ENCODE data around the gene VWA2.

The VWA2 gene

GRCh38 chr10:114285961-114286441 lies 46.9 kb downstream of the VWA2 start:
- TF ChIP-seq FOXK2 (IDR thresholded peaks at IDR 0.05) = no peak
- TF ChIP-seq TARDBP (IDR thresholded peaks at IDR 0.05) = no peak
- no peak for TF ChIP-seq CTBP1 (IDR thresholded peaks at IDR 0.05; ENCODE audit: borderline replicate concordance)
- CTCF ChIA-PET = interaction anchor here (0.6 kb wide), 1 partner anchor 331 kb away, joined by 3 read pairs; no protein-coding TSS in a partner anchor
- POLR2A ChIA-PET = no interaction called here
- no peak for DNase-seq (ENCODE audit: extremely low spot score)

GRCh38 chr10:114286921-114287320 lies 47.9 kb downstream of the VWA2 start:
- TF ChIP-seq FOXM1 (IDR thresholded peaks at IDR 0.05; ENCODE audit: borderline replicate concordance) = no peak
- no peak for TF ChIP-seq PKNOX1 (IDR thresholded peaks at IDR 0.05)
- no peak for TF ChIP-seq L3MBTL2 (conservative IDR thresholded peaks at IDR 0.05)
- no peak for TF ChIP-seq NFRKB (IDR thresholded peaks at IDR 0.05)
- no peak for TF ChIP-seq ZNF384 (IDR thresholded peaks at IDR 0.05)
- no peak for TF ChIP-seq HDGF (IDR thresholded peaks at IDR 0.05; ENCODE audit: borderline replicate concordance)
- no peak for TF ChIP-seq TARDBP (IDR thresholded peaks at IDR 0.05)
- TF ChIP-seq ELF4 (IDR thresholded peaks at IDR 0.05) = no peak
- TF ChIP-seq BHLHE40 (IDR thresholded peaks at IDR 0.05; ENCODE audit: borderline replicate concordance) = no peak
- TF ChIP-seq LEF1 (IDR thresholded peaks at IDR 0.05; ENCODE audit: borderline replicate concordance) = no peak
- TF ChIP-seq FOXK2 (IDR thresholded peaks at IDR 0.05) = no peak
- TF ChIP-seq CTBP1 (IDR thresholded peaks at IDR 0.05; ENCODE audit: borderline replicate concordance) = no peak
- no peak for TF ChIP-seq SUZ12 (IDR thresholded peaks at IDR 0.05)
- TF ChIP-seq ARNT (IDR thresholded peaks at IDR 0.05) = no peak
- TF ChIP-seq FOXA1 (IDR thresholded peaks at IDR 0.05) = no peak
- no peak for TF ChIP-seq SP1 (IDR thresholded peaks at IDR 0.05)
- POLR2A ChIA-PET = interaction anchor here (0.6 kb wide), 1 partner anchor 16 kb away, joined by 3 read pairs; no protein-coding TSS in a partner anchor
- CTCF ChIA-PET = interaction anchor here (1.2 kb wide), 1 partner anchor 17 kb away, joined by 3 read pairs; no protein-coding TSS in a partner anchor
- no peak for DNase-seq (ENCODE audit: extremely low spot score)

DNA sequence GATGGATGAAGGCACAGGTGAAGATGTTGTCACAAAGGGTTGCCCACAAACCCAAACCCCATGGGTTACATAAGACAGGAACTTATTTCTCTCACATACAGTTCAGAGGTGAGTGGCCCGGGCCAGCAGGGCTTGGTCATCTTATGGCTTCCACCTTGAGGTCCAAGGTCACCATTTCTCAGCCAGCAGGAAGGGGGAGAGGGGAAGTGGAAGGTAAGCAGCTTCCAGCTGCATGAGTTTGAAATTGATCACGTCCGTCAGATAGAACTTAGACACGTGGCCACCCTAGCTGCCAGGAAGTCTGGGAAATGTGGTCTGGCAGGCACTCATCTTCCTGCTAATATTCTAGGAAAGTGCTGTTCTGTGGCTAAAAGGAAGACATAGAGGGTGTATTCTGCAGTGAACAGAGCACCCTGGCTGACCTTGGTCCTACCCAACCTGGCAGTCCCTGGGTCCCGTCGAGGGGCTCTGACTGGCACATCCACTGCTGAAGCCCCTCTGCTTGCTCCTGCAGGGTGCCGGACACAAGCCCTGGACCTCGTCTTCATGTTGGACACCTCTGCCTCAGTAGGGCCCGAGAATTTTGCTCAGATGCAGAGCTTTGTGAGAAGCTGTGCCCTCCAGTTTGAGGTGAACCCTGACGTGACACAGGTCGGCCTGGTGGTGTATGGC lies 49.5 kb downstream of the VWA2 start:
- TF ChIP-seq BHLHE40 (IDR thresholded peaks at IDR 0.05; ENCODE audit: borderline replicate concordance) = no peak
- no peak for TF ChIP-seq PKNOX1 (IDR thresholded peaks at IDR 0.05)
- TF ChIP-seq ELF4 (IDR thresholded peaks at IDR 0.05) = no peak
- no peak for TF ChIP-seq ARNT (IDR thresholded peaks at IDR 0.05)
- TF ChIP-seq SUZ12 (IDR thresholded peaks at IDR 0.05) = no peak
- no peak for TF ChIP-seq L3MBTL2 (conservative IDR thresholded peaks at IDR 0.05)
- TF ChIP-seq FOXK2 (IDR thresholded peaks at IDR 0.05) = no peak
- no peak for TF ChIP-seq NFRKB (IDR thresholded peaks at IDR 0.05)
- no peak for TF ChIP-seq FOXA1 (IDR thresholded peaks at IDR 0.05)
- no peak for TF ChIP-seq ZNF384 (IDR thresholded peaks at IDR 0.05)
- POLR2A ChIA-PET = no interaction called here
- no peak for DNase-seq (ENCODE audit: extremely low spot score)
- CTCF ChIA-PET = no interaction called here

DNA sequence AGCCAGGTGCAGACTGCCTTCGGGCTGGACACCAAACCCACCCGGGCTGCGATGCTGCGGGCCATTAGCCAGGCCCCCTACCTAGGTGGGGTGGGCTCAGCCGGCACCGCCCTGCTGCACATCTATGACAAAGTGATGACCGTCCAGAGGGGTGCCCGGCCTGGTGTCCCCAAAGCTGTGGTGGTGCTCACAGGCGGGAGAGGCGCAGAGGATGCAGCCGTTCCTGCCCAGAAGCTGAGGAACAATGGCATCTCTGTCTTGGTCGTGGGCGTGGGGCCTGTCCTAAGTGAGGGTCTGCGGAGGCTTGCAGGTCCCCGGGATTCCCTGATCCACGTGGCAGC lies 50.0 kb downstream of the VWA2 start:
- ChIA-PET CTCF (no interaction called here), POLR2A (no interaction called here)
- TF ChIP-seq TARDBP (IDR thresholded peaks at IDR 0.05) = no peak
- no peak for TF ChIP-seq FOXK2 (IDR thresholded peaks at IDR 0.05)
- TF ChIP-seq ELF4 (IDR thresholded peaks at IDR 0.05) = no peak
- TF ChIP-seq LEF1 (IDR thresholded peaks at IDR 0.05; ENCODE audit: borderline replicate concordance) = no peak
- TF ChIP-seq BHLHE40 (IDR thresholded peaks at IDR 0.05; ENCODE audit: borderline replicate concordance) = no peak
- no peak for TF ChIP-seq ARNT (IDR thresholded peaks at IDR 0.05)
- TF ChIP-seq SUZ12 (IDR thresholded peaks at IDR 0.05) = no peak
- no peak for TF ChIP-seq SP1 (IDR thresholded peaks at IDR 0.05)
- no peak for TF ChIP-seq NFRKB (IDR thresholded peaks at IDR 0.05)
- TF ChIP-seq FOXA1 (IDR thresholded peaks at IDR 0.05) = no peak
- TF ChIP-seq ZNF384 (IDR thresholded peaks at IDR 0.05) = no peak
- no peak for TF ChIP-seq CTBP1 (IDR thresholded peaks at IDR 0.05; ENCODE audit: borderline replicate concordance)
- TF ChIP-seq L3MBTL2 (conservative IDR thresholded peaks at IDR 0.05) = no peak
- no peak for TF ChIP-seq FOXM1 (IDR thresholded peaks at IDR 0.05; ENCODE audit: borderline replicate concordance)
- TF ChIP-seq HDGF (IDR thresholded peaks at IDR 0.05; ENCODE audit: borderline replicate concordance) = no peak
- TF ChIP-seq PKNOX1 (IDR thresholded peaks at IDR 0.05) = no peak
- no peak for DNase-seq (ENCODE audit: extremely low spot score)

DNA sequence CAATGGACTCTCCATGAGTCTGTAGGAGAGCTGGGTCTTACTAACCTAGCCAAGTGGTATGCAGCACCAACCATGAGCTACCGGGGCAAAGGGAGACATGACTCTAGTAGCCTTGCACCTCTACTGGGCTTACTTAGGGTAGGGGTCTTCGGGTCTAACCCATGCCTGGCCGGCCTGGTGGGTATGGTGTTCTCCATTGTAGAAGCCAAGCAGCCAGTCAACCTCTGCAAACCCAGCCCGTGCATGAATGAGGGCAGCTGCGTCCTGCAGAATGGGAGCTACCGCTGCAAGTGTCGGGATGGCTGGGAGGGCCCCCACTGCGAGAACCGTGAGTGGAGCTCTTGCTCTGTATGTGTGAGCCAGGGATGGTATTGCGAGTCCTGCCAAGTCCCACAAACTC lies 51.0 kb downstream of the VWA2 start:
- CTCF ChIA-PET = interaction anchor here (1.0 to 1.5 kb wide), 3 partner anchors 9 to 14 kb away, joined by 3 to 6 read pairs (median 4); no protein-coding TSS in a partner anchor
- TF ChIP-seq FOXK2 (IDR thresholded peaks at IDR 0.05) (no peak), LEF1 (IDR thresholded peaks at IDR 0.05; ENCODE audit: borderline replicate concordance) (no peak), NFRKB (IDR thresholded peaks at IDR 0.05) (no peak), SUZ12 (IDR thresholded peaks at IDR 0.05) (no peak), HDGF (IDR thresholded peaks at IDR 0.05; ENCODE audit: borderline replicate concordance) (no peak), BHLHE40 (IDR thresholded peaks at IDR 0.05; ENCODE audit: borderline replicate concordance) (no peak), FOXM1 (IDR thresholded peaks at IDR 0.05; ENCODE audit: borderline replicate concordance) (no peak), CTBP1 (IDR thresholded peaks at IDR 0.05; ENCODE audit: borderline replicate concordance) (no peak), SP1 (IDR thresholded peaks at IDR 0.05) (no peak), TARDBP (IDR thresholded peaks at IDR 0.05) (no peak)
- DNase-seq (ENCODE audit: extremely low spot score) = no peak
- POLR2A ChIA-PET = no interaction called here

- no peak for TF ChIP-seq BHLHE40 (IDR thresholded peaks at IDR 0.05; ENCODE audit: borderline replicate concordance)
- no peak for TF ChIP-seq HDGF (IDR thresholded peaks at IDR 0.05; ENCODE audit: borderline replicate concordance)
- no peak for TF ChIP-seq L3MBTL2 (conservative IDR thresholded peaks at IDR 0.05)
- no peak for TF ChIP-seq PKNOX1 (IDR thresholded peaks at IDR 0.05)
- no peak for TF ChIP-seq FOXK2 (IDR thresholded peaks at IDR 0.05)
- TF ChIP-seq FOXM1 (IDR thresholded peaks at IDR 0.05; ENCODE audit: borderline replicate concordance) = no peak
- no peak for TF ChIP-seq SP1 (IDR thresholded peaks at IDR 0.05)
- TF ChIP-seq LEF1 (IDR thresholded peaks at IDR 0.05; ENCODE audit: borderline replicate concordance) = no peak
- no peak for TF ChIP-seq ELF4 (IDR thresholded peaks at IDR 0.05)
- no peak for TF ChIP-seq ARNT (IDR thresholded peaks at IDR 0.05)
- TF ChIP-seq SUZ12 (IDR thresholded peaks at IDR 0.05) = no peak
- TF ChIP-seq CTBP1 (IDR thresholded peaks at IDR 0.05; ENCODE audit: borderline replicate concordance) = no peak
- TF ChIP-seq FOXA1 (IDR thresholded peaks at IDR 0.05) = no peak
- TF ChIP-seq NFRKB (IDR thresholded peaks at IDR 0.05) = no peak
- TF ChIP-seq ZNF384 (IDR thresholded peaks at IDR 0.05) = no peak
- no peak for TF ChIP-seq TARDBP (IDR thresholded peaks at IDR 0.05)
- ChIA-PET CTCF (interaction anchor here (1.5 kb wide), 1 partner anchor 13 kb away, joined by 6 read pairs; no protein-coding TSS in a partner anchor), POLR2A (no interaction called here)
- no peak for DNase-seq (ENCODE audit: extremely low spot score)
These were observed 52.0 kb downstream of the VWA2 start for GRCh38 chr10:114291076-114291475.

Measured in HEK293T (cell line).